ENCODE data around the gene UHRF1. TPM values are rescaled to one million over a fixed set of nuclear protein-coding genes. Genes with fewer than 3 reads are reported as not detected.

Gene UHRF1
- total RNA-seq, 1 donor, result 34.1 TPM

- no peak for DNase-seq (ENCODE audit: low read depth)
- no peak overlapping the region for H3K4me3 ChIP-seq (ENCODE audit: low read depth, low read length)
- no peak for TF ChIP-seq CTCF (IDR thresholded peaks at IDR 0.05; ENCODE audit: insufficient read depth, low read depth, low read length)
These were observed 84.4 kb downstream of the UHRF1 start for GRCh38 chr19:4993683-4994082.

GRCh38 chr19:4996701-4997100 is 87.4 kb downstream of the UHRF1 start:
- TF ChIP-seq CTCF (IDR thresholded peaks at IDR 0.05; ENCODE audit: insufficient read depth, low read depth, low read length), result no peak
- DNase-seq (ENCODE audit: low read depth), result no peak
- no peak overlapping the region for H3K4me3 ChIP-seq (ENCODE audit: low read depth, low read length)

- no peak overlapping the region for H3K4me3 ChIP-seq (ENCODE audit: low read depth, low read length)
- no peak for DNase-seq (ENCODE audit: low read depth)
- TF ChIP-seq CTCF (IDR thresholded peaks at IDR 0.05; ENCODE audit: insufficient read depth, low read depth, low read length), result no peak
These were observed 88.0 kb downstream of the UHRF1 start for GRCh38 chr19:4997297-4997696.

GRCh38 chr19:5000120-5000611 is 90.9 kb downstream of the UHRF1 start:
- no peak for DNase-seq (ENCODE audit: low read depth)
- TF ChIP-seq CTCF (IDR thresholded peaks at IDR 0.05; ENCODE audit: insufficient read depth, low read depth, low read length), result no peak
- H3K4me3 ChIP-seq (ENCODE audit: low read depth, low read length), result no peak overlapping the region

- peak; percentile 76 for TF ChIP-seq CTCF (IDR thresholded peaks at IDR 0.05; ENCODE audit: insufficient read depth, low read depth, low read length)
- no peak overlapping the region for H3K4me3 ChIP-seq (ENCODE audit: low read depth, low read length)
- DNase-seq (ENCODE audit: low read depth), result peak; percentile 64
These were observed 92.3 kb downstream of the UHRF1 start for GRCh38 chr19:5001615-5002014.

- peak; percentile 48 for DNase-seq (ENCODE audit: low read depth)
- no peak overlapping the region for H3K4me3 ChIP-seq (ENCODE audit: low read depth, low read length)
- no peak for TF ChIP-seq CTCF (IDR thresholded peaks at IDR 0.05; ENCODE audit: insufficient read depth, low read depth, low read length)
These were observed 92.8 kb downstream of the UHRF1 start for GRCh38 chr19:5002143-5002542.

GRCh38 chr19:5003781-5004180 is 94.5 kb downstream of the UHRF1 start:
- no peak for TF ChIP-seq CTCF (IDR thresholded peaks at IDR 0.05; ENCODE audit: insufficient read depth, low read depth, low read length)
- DNase-seq (ENCODE audit: low read depth), result no peak

More at GRCh38 chr19:5003781-5004180, 94.5 kb downstream of the UHRF1 start:
- H3K4me3 ChIP-seq (ENCODE audit: low read depth, low read length), result no peak overlapping the region

Data from fibroblast of villous mesenchyme (primary cell).